ENCODE results near the gene NEK8. TPM values are rescaled to one million over a fixed set of nuclear protein-coding genes. Genes with fewer than 3 reads are reported as not detected.

NEK8 gene
- total and polyA plus RNA-seq, 9 of the 15 experiments (the other 6 are each of a cell fraction or from before 2014, with no cell fraction given): 0.98 to 16.6 (median 4.6) TPM

DNA sequence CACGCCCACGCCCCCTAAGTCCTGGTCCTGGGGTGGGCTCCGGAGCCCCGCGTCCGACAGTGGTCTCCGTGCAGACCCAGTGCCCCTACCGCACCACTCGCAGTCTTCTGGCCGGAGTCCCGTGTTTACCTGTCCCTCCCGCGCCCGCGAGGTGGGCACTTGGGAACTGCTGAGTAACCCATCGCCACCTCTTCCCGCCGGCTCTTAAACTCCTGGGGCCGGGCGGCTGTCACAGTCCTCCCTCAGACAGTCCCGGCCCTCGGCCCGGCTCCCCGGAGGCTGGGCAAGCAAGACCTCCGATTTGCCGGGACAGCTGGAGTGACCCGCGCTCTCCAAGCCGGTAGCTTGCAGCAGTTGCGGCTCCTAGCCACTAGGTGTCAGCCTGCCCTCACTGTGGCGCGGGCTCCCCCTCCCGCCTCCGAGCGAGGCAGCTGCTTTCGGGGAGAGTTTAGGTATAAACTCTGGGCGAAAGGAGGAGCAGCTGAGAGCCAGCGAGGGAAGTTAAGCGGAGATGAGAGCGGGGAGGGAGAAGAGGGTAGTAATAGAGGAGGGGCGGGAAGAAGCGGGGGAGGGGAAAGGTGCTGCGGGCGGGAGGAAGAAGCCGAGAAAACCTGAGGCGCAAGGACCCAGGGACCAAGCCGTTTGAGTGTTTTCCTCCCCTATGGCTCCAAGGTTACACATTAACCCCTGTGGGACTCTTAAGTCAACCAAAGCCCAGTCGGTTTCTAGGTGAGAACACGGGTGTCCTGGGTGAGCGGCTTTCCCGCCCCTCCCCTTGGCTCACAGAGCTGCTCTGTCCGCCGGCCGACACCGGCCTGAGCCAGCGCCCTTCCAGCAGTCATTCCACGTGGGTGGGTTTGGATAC, 1.7 kb upstream of the NEK8 start (continued):
- peak; percentile 67 for TF ChIP-seq ETV5 (CRISPR knock-in tag; IDR thresholded peaks at IDR 0.05; ENCODE audit: low read depth)
- no peak for TF ChIP-seq LARP7 (IDR thresholded peaks at IDR 0.05)
- 0 out of 2 replicates have a peak, but pooled peaks have one; percentile 19 for TF ChIP-seq SREBF2 (CRISPR knock-in tag; IDR thresholded peaks at IDR 0.05)
- TF ChIP-seq SREBF1 (IDR thresholded peaks at IDR 0.05; ENCODE audit: borderline replicate concordance, low read depth, low read length): peak; percentile 57; the same call in 1 of the 2 replicates
- peak; percentile 36; the same call in 1 of the 2 replicates for TF ChIP-seq SMARCA4 (IDR thresholded peaks at IDR 0.05)
- no peak for TF ChIP-seq KHSRP (IDR thresholded peaks at IDR 0.05)
- TF ChIP-seq RBBP5 (IDR thresholded peaks at IDR 0.05; ENCODE audit: borderline replicate concordance, insufficient read depth, low read length, poor library complexity, severe bottlenecking): peak; percentile 23
- TF ChIP-seq, protein P1, sequence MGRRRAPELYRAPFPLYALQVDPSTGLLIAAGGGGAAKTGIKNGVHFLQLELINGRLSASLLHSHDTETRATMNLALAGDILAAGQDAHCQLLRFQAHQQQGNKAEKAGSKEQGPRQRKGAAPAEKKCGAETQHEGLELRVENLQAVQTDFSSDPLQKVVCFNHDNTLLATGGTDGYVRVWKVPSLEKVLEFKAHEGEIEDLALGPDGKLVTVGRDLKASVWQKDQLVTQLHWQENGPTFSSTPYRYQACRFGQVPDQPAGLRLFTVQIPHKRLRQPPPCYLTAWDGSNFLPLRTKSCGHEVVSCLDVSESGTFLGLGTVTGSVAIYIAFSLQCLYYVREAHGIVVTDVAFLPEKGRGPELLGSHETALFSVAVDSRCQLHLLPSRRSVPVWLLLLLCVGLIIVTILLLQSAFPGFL (CRISPR knock-in tag; IDR thresholded peaks at IDR 0.05): 0 out of 2 replicates have a peak, but pooled peaks have one; percentile 26
- no peak for TF ChIP-seq PTTG1 (tag; IDR thresholded peaks at IDR 0.05; ENCODE audit: low read depth)
- TF ChIP-seq, protein P2, sequence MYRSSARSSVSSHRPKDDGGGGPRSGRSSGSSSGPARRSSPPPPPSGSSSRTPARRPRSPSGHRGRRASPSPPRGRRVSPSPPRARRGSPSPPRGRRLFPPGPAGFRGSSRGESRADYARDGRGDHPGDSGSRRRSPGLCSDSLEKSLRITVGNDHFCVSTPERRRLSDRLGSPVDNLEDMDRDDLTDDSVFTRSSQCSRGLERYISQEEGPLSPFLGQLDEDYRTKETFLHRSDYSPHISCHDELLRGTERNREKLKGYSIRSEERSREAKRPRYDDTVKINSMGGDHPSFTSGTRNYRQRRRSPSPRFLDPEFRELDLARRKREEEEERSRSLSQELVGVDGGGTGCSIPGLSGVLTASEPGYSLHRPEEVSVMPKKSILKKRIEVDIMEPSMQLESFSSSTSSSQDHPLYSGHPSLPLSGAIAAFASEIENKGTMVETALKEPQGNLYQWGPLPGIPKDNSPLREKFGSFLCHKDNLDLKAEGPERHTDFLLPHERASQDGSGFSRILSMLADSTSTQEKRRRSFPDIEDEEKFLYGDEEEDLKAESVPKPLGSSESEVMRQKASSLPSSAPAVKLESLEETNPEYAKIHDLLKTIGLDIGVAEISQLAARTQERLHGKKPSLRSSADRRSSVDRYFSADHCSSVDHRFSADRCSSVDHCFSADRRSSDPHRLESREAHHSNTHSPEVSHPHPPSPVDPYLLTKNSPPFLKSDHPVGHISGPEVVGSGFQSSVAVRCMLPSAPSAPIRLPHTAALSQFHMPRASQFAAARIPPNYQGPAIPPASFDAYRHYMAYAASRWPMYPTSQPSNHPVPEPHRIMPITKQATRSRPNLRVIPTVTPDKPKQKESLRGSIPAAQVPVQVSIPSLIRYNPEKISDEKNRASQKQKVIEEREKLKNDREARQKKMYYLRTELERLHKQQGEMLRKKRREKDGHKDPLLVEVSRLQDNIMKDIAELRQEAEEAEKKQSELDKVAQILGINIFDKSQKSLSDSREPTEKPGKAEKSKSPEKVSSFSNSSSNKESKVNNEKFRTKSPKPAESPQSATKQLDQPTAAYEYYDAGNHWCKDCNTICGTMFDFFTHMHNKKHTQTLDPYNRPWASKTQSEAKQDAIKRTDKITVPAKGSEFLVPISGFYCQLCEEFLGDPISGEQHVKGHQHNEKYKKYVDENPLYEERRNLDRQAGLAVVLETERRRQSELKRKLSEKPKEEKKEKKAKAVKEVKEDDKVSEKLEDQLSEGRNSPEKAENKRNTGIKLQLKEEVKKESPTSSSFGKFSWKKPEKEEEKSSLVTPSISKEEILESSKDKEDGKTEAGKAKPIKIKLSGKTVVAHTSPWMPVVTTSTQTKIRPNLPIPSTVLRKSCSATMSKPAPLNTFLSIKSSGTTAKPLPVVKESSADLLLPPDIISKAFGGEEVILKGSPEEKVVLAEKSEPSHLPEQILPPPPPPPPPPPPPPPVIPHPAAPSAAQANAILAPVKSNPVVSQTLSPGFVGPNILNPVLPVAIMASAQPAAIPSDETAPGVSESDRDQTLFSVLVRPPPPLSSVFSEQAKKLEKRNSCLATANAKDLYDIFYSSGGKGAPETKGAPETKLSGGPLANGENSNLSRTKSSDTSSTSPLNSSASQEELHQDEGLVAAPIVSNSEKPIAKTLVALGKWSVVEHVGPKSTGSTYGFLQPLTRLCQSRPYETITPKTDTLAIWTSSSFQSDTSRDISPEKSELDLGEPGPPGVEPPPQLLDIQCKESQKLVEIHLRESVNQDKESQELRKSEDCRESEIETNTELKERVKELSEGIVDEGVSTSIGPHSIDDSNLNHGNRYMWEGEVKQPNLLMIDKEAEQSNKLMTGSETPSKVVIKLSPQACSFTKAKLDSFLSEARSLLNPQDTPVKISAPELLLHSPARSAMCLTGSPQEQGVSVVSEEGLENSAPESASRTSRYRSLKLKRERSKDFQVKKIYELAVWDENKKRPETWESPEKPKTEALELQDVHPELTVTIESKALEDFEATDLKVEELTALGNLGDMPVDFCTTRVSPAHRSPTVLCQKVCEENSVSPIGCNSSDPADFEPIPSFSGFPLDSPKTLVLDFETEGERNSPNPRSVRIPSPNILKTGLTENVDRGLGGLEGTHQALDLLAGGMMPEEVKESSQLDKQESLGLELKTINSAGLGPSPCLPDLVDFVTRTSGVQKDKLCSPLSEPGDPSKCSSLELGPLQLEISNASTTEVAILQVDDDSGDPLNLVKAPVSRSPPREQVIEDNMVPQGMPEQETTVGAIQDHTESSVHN (IDR thresholded peaks at IDR 0.05; ENCODE audit: borderline replicate concordance in 1 of 2, low read depth in 1 of 2): peak in 1 of 2 experiments; percentile 11; a peak in 1 of 4 replicates
- TF ChIP-seq, protein P3, sequence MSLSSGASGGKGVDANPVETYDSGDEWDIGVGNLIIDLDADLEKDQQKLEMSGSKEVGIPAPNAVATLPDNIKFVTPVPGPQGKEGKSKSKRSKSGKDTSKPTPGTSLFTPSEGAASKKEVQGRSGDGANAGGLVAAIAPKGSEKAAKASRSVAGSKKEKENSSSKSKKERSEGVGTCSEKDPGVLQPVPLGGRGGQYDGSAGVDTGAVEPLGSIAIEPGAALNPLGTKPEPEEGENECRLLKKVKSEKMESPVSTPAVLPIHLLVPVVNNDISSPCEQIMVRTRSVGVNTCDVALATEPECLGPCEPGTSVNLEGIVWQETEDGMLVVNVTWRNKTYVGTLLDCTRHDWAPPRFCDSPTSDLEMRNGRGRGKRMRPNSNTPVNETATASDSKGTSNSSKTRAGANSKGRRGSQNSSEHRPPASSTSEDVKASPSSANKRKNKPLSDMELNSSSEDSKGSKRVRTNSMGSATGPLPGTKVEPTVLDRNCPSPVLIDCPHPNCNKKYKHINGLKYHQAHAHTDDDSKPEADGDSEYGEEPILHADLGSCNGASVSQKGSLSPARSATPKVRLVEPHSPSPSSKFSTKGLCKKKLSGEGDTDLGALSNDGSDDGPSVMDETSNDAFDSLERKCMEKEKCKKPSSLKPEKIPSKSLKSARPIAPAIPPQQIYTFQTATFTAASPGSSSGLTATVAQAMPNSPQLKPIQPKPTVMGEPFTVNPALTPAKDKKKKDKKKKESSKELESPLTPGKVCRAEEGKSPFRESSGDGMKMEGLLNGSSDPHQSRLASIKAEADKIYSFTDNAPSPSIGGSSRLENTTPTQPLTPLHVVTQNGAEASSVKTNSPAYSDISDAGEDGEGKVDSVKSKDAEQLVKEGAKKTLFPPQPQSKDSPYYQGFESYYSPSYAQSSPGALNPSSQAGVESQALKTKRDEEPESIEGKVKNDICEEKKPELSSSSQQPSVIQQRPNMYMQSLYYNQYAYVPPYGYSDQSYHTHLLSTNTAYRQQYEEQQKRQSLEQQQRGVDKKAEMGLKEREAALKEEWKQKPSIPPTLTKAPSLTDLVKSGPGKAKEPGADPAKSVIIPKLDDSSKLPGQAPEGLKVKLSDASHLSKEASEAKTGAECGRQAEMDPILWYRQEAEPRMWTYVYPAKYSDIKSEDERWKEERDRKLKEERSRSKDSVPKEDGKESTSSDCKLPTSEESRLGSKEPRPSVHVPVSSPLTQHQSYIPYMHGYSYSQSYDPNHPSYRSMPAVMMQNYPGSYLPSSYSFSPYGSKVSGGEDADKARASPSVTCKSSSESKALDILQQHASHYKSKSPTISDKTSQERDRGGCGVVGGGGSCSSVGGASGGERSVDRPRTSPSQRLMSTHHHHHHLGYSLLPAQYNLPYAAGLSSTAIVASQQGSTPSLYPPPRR (CRISPR knock-in tag; IDR thresholded peaks at IDR 0.05; ENCODE audit: borderline replicate concordance): 0 out of 2 replicates have a peak, but pooled peaks have one; percentile 84

Data from K562 (cell line).